ENCODE measurements around the gene C19orf38. TPM values are rescaled to one million over a fixed set of nuclear protein-coding genes. Genes with fewer than 3 reads are reported as not detected.

The C19orf38 gene
- 71.8 TPM for total RNA-seq

GRCh38 chr19:10848230-10848856 is at the start of gene C19orf38:
C19orf38 (plus strand) TSS chr19:10848415; CDS start chr19:10848509, 94 bp downstream.
- H3K4me1 ChIP-seq (ENCODE audit: insufficient read depth, low read length) = peaks cover 18% of the 10 kb centered on the region
- peaks cover 6% of the 10 kb centered on the region for H3K9me3 ChIP-seq (ENCODE audit: low read depth, low read length)
- no peaks in the 10 kb centered on the region for H3K27me3 ChIP-seq (ENCODE audit: insufficient read depth, low read length)
- H3K4me3 ChIP-seq (ENCODE audit: low read length) = peak within 1 kb of the TSS; percentile 59

- no peaks in the 10 kb centered on the region for H3K9me3 ChIP-seq (ENCODE audit: low read depth, low read length)
- H3K4me1 ChIP-seq (ENCODE audit: insufficient read depth, low read length) = peaks cover 46% of the 10 kb centered on the region
- H3K4me3 ChIP-seq (ENCODE audit: low read length) = no peak overlapping the region
- no peaks in the 10 kb centered on the region for H3K27me3 ChIP-seq (ENCODE audit: insufficient read depth, low read length)
These were observed 47.7 kb upstream of the C19orf38 start for GRCh38 chr19:10800488-10800887.

- H3K4me3 ChIP-seq (ENCODE audit: low read length) = no peak overlapping the region
- H3K4me1 ChIP-seq (ENCODE audit: insufficient read depth, low read length) = peaks cover 50% of the 10 kb centered on the region
- H3K27me3 ChIP-seq (ENCODE audit: insufficient read depth, low read length) = no peaks in the 10 kb centered on the region
- H3K9me3 ChIP-seq (ENCODE audit: low read depth, low read length) = no peaks in the 10 kb centered on the region
These were observed 45.7 kb upstream of the C19orf38 start for GRCh38 chr19:10802479-10802878.

- Histone ChIP-seq H3K9me3 (ENCODE audit: low read depth, low read length) (no peaks in the 10 kb centered on the region), H3K4me3 (ENCODE audit: low read length) (no peak overlapping the region), H3K4me1 (ENCODE audit: insufficient read depth, low read length) (peaks cover 53% of the 10 kb centered on the region), H3K27me3 (ENCODE audit: insufficient read depth, low read length) (no peaks in the 10 kb centered on the region)
These were observed 45.0 kb upstream of the C19orf38 start for GRCh38 chr19:10803252-10803651.

- H3K27me3 ChIP-seq (ENCODE audit: insufficient read depth, low read length) = no peaks in the 10 kb centered on the region
- H3K4me1 ChIP-seq (ENCODE audit: insufficient read depth, low read length) = peaks cover 53% of the 10 kb centered on the region
- H3K4me3 ChIP-seq (ENCODE audit: low read length) = no peak overlapping the region
- H3K9me3 ChIP-seq (ENCODE audit: low read depth, low read length) = no peaks in the 10 kb centered on the region
These were observed 43.0 kb upstream of the C19orf38 start for GRCh38 chr19:10805065-10805757.

GRCh38 chr19:10805758-10806247 is 42.4 kb upstream of the C19orf38 start:
- H3K4me1 ChIP-seq (ENCODE audit: insufficient read depth, low read length) = peaks cover 56% of the 10 kb centered on the region
- H3K27me3 ChIP-seq (ENCODE audit: insufficient read depth, low read length) = no peaks in the 10 kb centered on the region
- H3K9me3 ChIP-seq (ENCODE audit: low read depth, low read length) = no peaks in the 10 kb centered on the region
- H3K4me3 ChIP-seq (ENCODE audit: low read length) = no peak overlapping the region

- no peaks in the 10 kb centered on the region for H3K9me3 ChIP-seq (ENCODE audit: low read depth, low read length)
- H3K27me3 ChIP-seq (ENCODE audit: insufficient read depth, low read length) = no peaks in the 10 kb centered on the region
- peaks cover 89% of the 10 kb centered on the region for H3K4me1 ChIP-seq (ENCODE audit: insufficient read depth, low read length)
- no peak overlapping the region for H3K4me3 ChIP-seq (ENCODE audit: low read length)
These were observed 39.1 kb upstream of the C19orf38 start for GRCh38 chr19:10808937-10809649.

- H3K27me3 ChIP-seq (ENCODE audit: insufficient read depth, low read length) = no peaks in the 10 kb centered on the region
- H3K4me3 ChIP-seq (ENCODE audit: low read length) = no peak overlapping the region
- no peaks in the 10 kb centered on the region for H3K9me3 ChIP-seq (ENCODE audit: low read depth, low read length)
- peaks cover 94% of the 10 kb centered on the region for H3K4me1 ChIP-seq (ENCODE audit: insufficient read depth, low read length)
These were observed 38.4 kb upstream of the C19orf38 start for GRCh38 chr19:10809651-10810285.

- Histone ChIP-seq H3K4me3 (ENCODE audit: low read length) (no peak overlapping the region), H3K27me3 (ENCODE audit: insufficient read depth, low read length) (no peaks in the 10 kb centered on the region), H3K4me1 (ENCODE audit: insufficient read depth, low read length) (peaks cover 88% of the 10 kb centered on the region), H3K9me3 (ENCODE audit: low read depth, low read length) (no peaks in the 10 kb centered on the region)
These were observed 36.7 kb upstream of the C19orf38 start for GRCh38 chr19:10811391-10812111.

- Histone ChIP-seq H3K9me3 (ENCODE audit: low read depth, low read length) (no peaks in the 10 kb centered on the region), H3K4me1 (ENCODE audit: insufficient read depth, low read length) (peaks cover 85% of the 10 kb centered on the region), H3K4me3 (ENCODE audit: low read length) (no peak overlapping the region), H3K27me3 (ENCODE audit: insufficient read depth, low read length) (no peaks in the 10 kb centered on the region)
These were observed 36.0 kb upstream of the C19orf38 start for GRCh38 chr19:10812196-10812595.

GRCh38 chr19:10812902-10813404 is 35.3 kb upstream of the C19orf38 start:
- Histone ChIP-seq H3K9me3 (ENCODE audit: low read depth, low read length) (no peaks in the 10 kb centered on the region), H3K4me1 (ENCODE audit: insufficient read depth, low read length) (peaks cover 80% of the 10 kb centered on the region), H3K27me3 (ENCODE audit: insufficient read depth, low read length) (no peaks in the 10 kb centered on the region), H3K4me3 (ENCODE audit: low read length) (no peak overlapping the region)

GRCh38 chr19:10815007-10815536 is 33.1 kb upstream of the C19orf38 start:
- Histone ChIP-seq H3K27me3 (ENCODE audit: insufficient read depth, low read length) (no peaks in the 10 kb centered on the region), H3K4me1 (ENCODE audit: insufficient read depth, low read length) (peaks cover 59% of the 10 kb centered on the region), H3K4me3 (ENCODE audit: low read length) (no peak overlapping the region), H3K9me3 (ENCODE audit: low read depth, low read length) (no peaks in the 10 kb centered on the region)

- Histone ChIP-seq H3K4me1 (ENCODE audit: insufficient read depth, low read length) (peaks cover 49% of the 10 kb centered on the region), H3K9me3 (ENCODE audit: low read depth, low read length) (no peaks in the 10 kb centered on the region), H3K27me3 (ENCODE audit: insufficient read depth, low read length) (no peaks in the 10 kb centered on the region), H3K4me3 (ENCODE audit: low read length) (no peak overlapping the region)
These were observed 32.1 kb upstream of the C19orf38 start for GRCh38 chr19:10815969-10816644.

GRCh38 chr19:10816691-10817090 is 31.5 kb upstream of the C19orf38 start:
- Histone ChIP-seq H3K9me3 (ENCODE audit: low read depth, low read length) (no peaks in the 10 kb centered on the region), H3K4me1 (ENCODE audit: insufficient read depth, low read length) (peaks cover 43% of the 10 kb centered on the region), H3K4me3 (ENCODE audit: low read length) (no peak overlapping the region), H3K27me3 (ENCODE audit: insufficient read depth, low read length) (no peaks in the 10 kb centered on the region)

Data from mononuclear cell (primary cell).